HepG2 (cell line): ENCODE data around the gene CXCR4. TPM values are rescaled to one million over a fixed set of nuclear protein-coding genes. Genes with fewer than 3 reads are reported as not detected.

ENCODE experiments used
- ATAC-seq: fragments of 200-7000 bp; cut with Tn5 transposase; 3 replicates; pipeline ENCODE4 v1.9.1; 2020; ENCODE audit warnings: mild to moderate bottlenecking, moderate library complexity
- BruUV-seq: library from RNA; stranded (reverse); fragments of 400-500 nt; replicated peaks from 2 replicates; lab custom pipeline; 2021; lab: Mats Ljungman, UMichigan
- CTCF ChIA-PET: fragments of 300-600 bp; formaldehyde crosslinking; extraction: SDS; loops from one replicate; lab custom pipeline; 2021; ENCODE audit warnings: low total read pairs, inconsistent platforms, low intra/inter-chr PET ratio; lab: Yijun Ruan, JAX
- POLR2A ChIA-PET: fragments of 350-600 bp; sonication (Branson Sonifier 250); formaldehyde crosslinking; loops from one replicate; lab custom pipeline; 2020; ENCODE audit warnings: antibody characterized with exemption, inconsistent platforms; lab: Yijun Ruan, JAX
- DNase-seq: peaks from one replicate; pipeline ENCODE4 v3.0.0-alpha.2; 2015; ENCODE audit warnings: low spot score
- FAIRE-seq: peaks from 3 replicates; lab custom pipeline; 2011; peaks lifted over from hg19 to GRCh38; lab: Jason Lieb, UNC
- H2AFZ ChIP-seq: one replicate; pipeline ENCODE4 v1.6.1; 2011; ENCODE audit warnings: low read length, inconsistent platforms
- H3K27ac ChIP-seq: fragments of 300-600 bp; 3 replicates; pipeline ENCODE4 v1.8.0; 2011; ENCODE audit warnings: mixed run types, mild to moderate bottlenecking, mixed read lengths, low read length, inconsistent platforms; ENCODE audit not compliant: insufficient read depth; ENCODE audit errors: extremely low read length
- H3K27me3 ChIP-seq, 2 experiments: fragments of 200-600 bp in 1 of 2; 2 replicates in 1 of 2; 3 replicates in 1 of 2; pipeline versions ENCODE4 v1.6.0 to v1.8.0; 2011; ENCODE audit warnings: low read length in 2 of 2, mild to moderate bottlenecking in 2 of 2, moderate library complexity in 2 of 2, inconsistent platforms in 1 of 2; ENCODE audit not compliant: insufficient read depth in 2 of 2, control insufficient read depth in 1 of 2
- H3K36me3 ChIP-seq, 2 experiments: fragments of 200-600 bp in 1 of 2; replicated peaks in 1 of 2; 2 replicates in 1 of 2; 3 replicates in 1 of 2; pipeline versions ENCODE4 v1.5.1 to v1.8.0; 2011; ENCODE audit warnings: low read length in 2 of 2, inconsistent platforms in 1 of 2; ENCODE audit not compliant: insufficient read depth in 2 of 2, control insufficient read depth in 1 of 2
- H3K4me1 ChIP-seq: 2 replicates; pipeline ENCODE4 v1.5.1; 2012; ENCODE audit warnings: low read length, inconsistent platforms; ENCODE audit not compliant: insufficient read depth
- H3K4me2 ChIP-seq: 2 replicates; pipeline ENCODE4 v1.6.0; 2011; ENCODE audit warnings: low read depth, low read length, inconsistent platforms
- H3K4me3 ChIP-seq, 3 experiments: fragments of 200-600 bp in 1 of 3; sonication (generic), shearing (Covaris generic) in 1 of 3; replicated peaks in 1 of 3; 2 replicates each; pipeline ENCODE4 v1.5.1; 2011 to 2016; ENCODE audit warnings: low read length in 3 of 3, inconsistent platforms in 2 of 3, low read depth in 2 of 3, mild to moderate bottlenecking in 2 of 3, control low read depth in 1 of 3, mixed read lengths in 1 of 3; ENCODE audit not compliant: insufficient read depth in 1 of 3
- H3K79me2 ChIP-seq: one replicate; pipeline ENCODE4 v1.6.1; 2011; ENCODE audit warnings: low read length, inconsistent platforms; ENCODE audit not compliant: insufficient read depth
- H3K9ac ChIP-seq: 2 replicates; pipeline ENCODE4 v1.6.0; 2011; ENCODE audit warnings: mild to moderate bottlenecking, low read depth, low read length, inconsistent platforms; ENCODE audit not compliant: insufficient read depth
- H3K9me3 ChIP-seq: 2 replicates; pipeline ENCODE4 v1.5.1; 2012; ENCODE audit warnings: mild to moderate bottlenecking, low read length
- H4K20me1 ChIP-seq: 2 replicates; pipeline ENCODE4 v1.6.0; 2011; ENCODE audit warnings: inconsistent platforms, mild to moderate bottlenecking, low read length, moderate library complexity; ENCODE audit not compliant: insufficient read depth
- ATF2 ChIP-seq: sonication (generic); formaldehyde crosslinking; IDR thresholded peaks from 2 replicates; pipeline ENCODE4 v1.4.0; 2020; ENCODE audit warnings: missing genetic modification reagents
- CREBL2 ChIP-seq: sonication (generic); formaldehyde crosslinking; IDR thresholded peaks from 2 replicates; pipeline ENCODE4 v1.8.1; 2023; ENCODE audit warnings: missing genetic modification reagents, mild to moderate bottlenecking, borderline replicate concordance
- DNMT1 ChIP-seq: sonication (generic); formaldehyde crosslinking; IDR thresholded peaks from 2 replicates; pipeline ENCODE4 v1.5.1; 2020; ENCODE audit warnings: mild to moderate bottlenecking, missing genetic modification reagents
- JUNB ChIP-seq: sonication (generic); formaldehyde crosslinking; IDR thresholded peaks from 2 replicates; pipeline ENCODE4 v1.8.0; 2022; ENCODE audit warnings: missing genetic modification reagents, mild to moderate bottlenecking, borderline replicate concordance
- KAT8 ChIP-seq: IDR thresholded peaks from 2 replicates; pipeline ENCODE4 v1.6.1; 2016; ENCODE audit warnings: missing genetic modification reagents, missing compliant biosample characterization
- KLF11 ChIP-seq: IDR thresholded peaks from 2 replicates; pipeline ENCODE4 v1.6.1; 2016; ENCODE audit warnings: missing compliant biosample characterization
- MYC ChIP-seq: sonication (generic); formaldehyde crosslinking; IDR thresholded peaks from 2 replicates; pipeline ENCODE4 v1.9.0; 2021; ENCODE audit warnings: missing genetic modification reagents, borderline replicate concordance
- NCOA2 ChIP-seq: sonication (generic); formaldehyde crosslinking; IDR thresholded peaks from 2 replicates; pipeline ENCODE4 v1.8.0; 2022; ENCODE audit warnings: inconsistent platforms
- NR3C1 ChIP-seq: sonication (generic); formaldehyde crosslinking; IDR thresholded peaks from 2 replicates; pipeline ENCODE4 v1.4.0; 2020; ENCODE audit warnings: missing genetic modification reagents
- PRDM4 ChIP-seq: sonication (generic); formaldehyde crosslinking; IDR thresholded peaks from 2 replicates; pipeline ENCODE4 v1.9.0; 2021; ENCODE audit warnings: missing genetic modification reagents, borderline replicate concordance
- RBM39 ChIP-seq: fragments of 200-400 bp; formaldehyde crosslinking; IDR thresholded peaks from one replicate; pipeline ENCODE4 v1.6.1; 2018; ENCODE audit warnings: antibody characterized with exemption, mild to moderate bottlenecking, low read depth, low read length; ENCODE audit not compliant: poor library complexity, severe bottlenecking
- RFX1 ChIP-seq: fragments of 450-650 bp; IDR thresholded peaks from 2 replicates; pipeline ENCODE4 v1.6.1; 2017
- SNAPC2 ChIP-seq: sonication (generic); formaldehyde crosslinking; IDR thresholded peaks from 2 replicates; pipeline ENCODE4 v1.8.1; 2022; ENCODE audit warnings: mild to moderate bottlenecking, missing genetic modification reagents
- SP1 ChIP-seq, 2 experiments: fragments of 450-650 bp in 1 of 2; sonication (generic) in 1 of 2; formaldehyde crosslinking in 1 of 2; IDR thresholded peaks; 2 replicates each; pipeline versions ENCODE4 v1.4.0 to v1.6.1; 2016 to 2020; ENCODE audit warnings: missing genetic modification reagents in 1 of 2
- TRIM24 ChIP-seq: sonication (generic); formaldehyde crosslinking; IDR thresholded peaks from 2 replicates; pipeline ENCODE4 v1.8.0; 2022; ENCODE audit warnings: mild to moderate bottlenecking, missing genetic modification reagents
- ZEB1 ChIP-seq: IDR thresholded peaks from 2 replicates; pipeline ENCODE4 v1.6.1; 2012; ENCODE audit warnings: mild to moderate bottlenecking, low read depth, inconsistent platforms; ENCODE audit not compliant: insufficient replicate concordance
- ZFX ChIP-seq: sonication (generic); formaldehyde crosslinking; IDR thresholded peaks from 2 replicates; pipeline ENCODE4 v1.4.0; 2020; ENCODE audit warnings: mild to moderate bottlenecking, low read depth, missing genetic modification reagents, moderate library complexity
- ZNF251 ChIP-seq: sonication (generic); formaldehyde crosslinking; IDR thresholded peaks from 2 replicates; pipeline ENCODE4 v1.9.0; 2021; ENCODE audit warnings: mild to moderate bottlenecking, missing genetic modification reagents
- ZNF792 ChIP-seq: IDR thresholded peaks from 2 replicates; pipeline ENCODE4 v1.6.1; 2016
- ZSCAN20 ChIP-seq: sonication (generic); formaldehyde crosslinking; IDR thresholded peaks from 2 replicates; pipeline ENCODE4 v1.4.0; 2020; ENCODE audit warnings: missing genetic modification reagents, mild to moderate bottlenecking, borderline replicate concordance
- WGBS: methylation state at CpG from one replicate; pipeline ENCODE4 v1.1.6; 2017; ENCODE audit warnings: low lambda C conversion rate; 5-methylcytosine and 5-hydroxymethylcytosine counted together
- in situ Hi-C: cut with HindIII; loops from 2 replicates; pipeline ENCODE4 v1.10.0; 2017; ENCODE audit warnings: low pct_unique_long_range_greater_than_20kb; ENCODE audit not compliant: extremely low pct_ligation_motif_present
- intact Hi-C: fragments of 100-400 bp; cut with micrococcal nuclease; formaldehyde crosslinking; loops from one replicate; pipeline ENCODE4 v1.10.0; 2022; ENCODE audit not compliant: unreplicated experiment
- polyA plus RNA-seq, 8 experiments: library from polyadenylated mRNA; depleted of rRNA in 3 of 8; stranded (reverse) in 7 of 8; unstranded in 1 of 8; fragments of >200 nt; fragmentation: Illumina TruSeq in 4 of 8; extraction: Trizol in 4 of 8; gene quantifications; 2 replicates each; pipeline versions ENCODE4 v1.2.1 to v1.2.3, GENCODE V29; 2011 to 2016; ENCODE audit warnings: low read depth in 4 of 8, missing spikeins in 1 of 8, mixed read lengths in 1 of 8; ENCODE audit not compliant: insufficient read depth in 1 of 8
- total RNA-seq, 5 experiments: library from RNA; depleted of rRNA; stranded (reverse); fragments of >200 nt; fragmentation: Illumina TruSeq; extraction: Trizol; gene quantifications; 2 replicates each; pipeline ENCODE4 v1.2.3, GENCODE V29; 2016; ENCODE audit warnings: low read depth in 1 of 5

Gene CXCR4
- total and polyA plus RNA-seq, 2 of the 13 experiments (the other 11 are each of a cell fraction or from before 2014, with no cell fraction given) = 0.34 to 0.55 TPM

- Histone ChIP-seq H3K36me3 (no peaks in the 10 kb centered on the region), H3K9ac (no peak overlapping the region), H3K4me3 (no peak overlapping the region), H4K20me1 (no peaks in the 10 kb centered on the region), H3K27ac (no peak overlapping the region), H3K9me3 (no peaks in the 10 kb centered on the region), H3K27me3 (0 out of 5 replicates have a peak, but pooled peaks cover 0 to 5% of the 10 kb centered on the region in 2 experiments), H3K4me1 (peaks cover 11% of the 10 kb centered on the region), H3K4me2 (no peak overlapping the region), H3K79me2 (no peaks in the 10 kb centered on the region), H2AFZ (no peak overlapping the region)
- in situ Hi-C loops (no loop called here), intact Hi-C loops (no loop called here)
- TF ChIP-seq RBM39 = no peak
- TF ChIP-seq ZSCAN20 (CRISPR knock-in tag) = no peak
- no peak for TF ChIP-seq ZNF251
- TF ChIP-seq JUNB (CRISPR knock-in tag) = no peak
- TF ChIP-seq CREBL2 = no peak
- TF ChIP-seq SP1 (IDR thresholded peaks at IDR 0.05) = no peak
- TF ChIP-seq SP1 (CRISPR knock-in tag; IDR thresholded peaks at IDR 0.05) = no peak
- no peak for TF ChIP-seq ATF2 (CRISPR knock-in tag)
- TF ChIP-seq ZNF792 = no peak
- TF ChIP-seq NCOA2 = no peak
- no peak for TF ChIP-seq NR3C1 (CRISPR knock-in tag)
- TF ChIP-seq DNMT1 (CRISPR knock-in tag) = no peak
- TF ChIP-seq TRIM24 (CRISPR knock-in tag) = no peak
- TF ChIP-seq RFX1 = no peak
- TF ChIP-seq KLF11 = no peak
- TF ChIP-seq KAT8 (CRISPR knock-in tag) = no peak
- TF ChIP-seq ZFX (CRISPR knock-in tag) = no peak
- TF ChIP-seq ZEB1 = no peak
- TF ChIP-seq PRDM4 (CRISPR knock-in tag) = no peak
- no peak for TF ChIP-seq SNAPC2
- TF ChIP-seq MYC (CRISPR knock-in tag) = no peak
- DNase-seq (no peak), FAIRE-seq (no peak), ATAC-seq (no peak)
- 47% methylated on average over 7 of the region's 7 CpGs for WGBS
- ChIA-PET POLR2A (no interaction called here), CTCF (no interaction called here)
- BruUV-seq = no TSS peak
Observed at GRCh38 chr2:136106505-136106904, 11.4 kb downstream of the CXCR4 start.
